BLaER1 treated with 17β-estradiol and CSF1 and Interleukin-3, amounts not matched to agents 10 nM and 100 nM (cell line): ENCODE data around the gene ADRM1.

Source experiments
- H3K27ac ChIP-seq, 11 experiments: shearing (Covaris generic); formaldehyde crosslinking; 2 replicates each; pipeline ENCODE4 v1.8.1; 2022
- H3K27me3 ChIP-seq, 11 experiments: shearing (Covaris generic); formaldehyde crosslinking; 2 replicates each; pipeline ENCODE4 v1.8.1; 2022
- H3K36me3 ChIP-seq, 11 experiments: shearing (Covaris generic); formaldehyde crosslinking; 2 replicates each; pipeline ENCODE4 v1.8.1; 2022
- H3K4me1 ChIP-seq, 10 experiments: shearing (Covaris generic); formaldehyde crosslinking; 2 replicates each; pipeline ENCODE4 v1.8.1; 2022
- H3K4me2 ChIP-seq, 11 experiments: shearing (Covaris generic); formaldehyde crosslinking; 2 replicates each; pipeline ENCODE4 v1.8.1; 2022
- H3K4me3 ChIP-seq, 10 experiments: shearing (Covaris generic); formaldehyde crosslinking; 2 replicates each; pipeline ENCODE4 v1.8.1; 2022
- H3K9ac ChIP-seq, 11 experiments: shearing (Covaris generic); formaldehyde crosslinking; 2 replicates each; pipeline ENCODE4 v1.8.1; 2022
- H3K9me3 ChIP-seq, 11 experiments: shearing (Covaris generic); formaldehyde crosslinking; replicated peaks in 1 of 11; 2 replicates each; pipeline ENCODE4 v1.8.1; 2022
- H4K20me1 ChIP-seq, 11 experiments: shearing (Covaris generic); formaldehyde crosslinking; 2 replicates each; pipeline ENCODE4 v1.8.1; 2022
- Cebpa-rat ChIP-seq, 11 experiments: shearing (Covaris generic); IDR thresholded peaks; 2 replicates each; pipeline ENCODE4 v1.8.1; 2022

Gene ADRM1

DNA sequence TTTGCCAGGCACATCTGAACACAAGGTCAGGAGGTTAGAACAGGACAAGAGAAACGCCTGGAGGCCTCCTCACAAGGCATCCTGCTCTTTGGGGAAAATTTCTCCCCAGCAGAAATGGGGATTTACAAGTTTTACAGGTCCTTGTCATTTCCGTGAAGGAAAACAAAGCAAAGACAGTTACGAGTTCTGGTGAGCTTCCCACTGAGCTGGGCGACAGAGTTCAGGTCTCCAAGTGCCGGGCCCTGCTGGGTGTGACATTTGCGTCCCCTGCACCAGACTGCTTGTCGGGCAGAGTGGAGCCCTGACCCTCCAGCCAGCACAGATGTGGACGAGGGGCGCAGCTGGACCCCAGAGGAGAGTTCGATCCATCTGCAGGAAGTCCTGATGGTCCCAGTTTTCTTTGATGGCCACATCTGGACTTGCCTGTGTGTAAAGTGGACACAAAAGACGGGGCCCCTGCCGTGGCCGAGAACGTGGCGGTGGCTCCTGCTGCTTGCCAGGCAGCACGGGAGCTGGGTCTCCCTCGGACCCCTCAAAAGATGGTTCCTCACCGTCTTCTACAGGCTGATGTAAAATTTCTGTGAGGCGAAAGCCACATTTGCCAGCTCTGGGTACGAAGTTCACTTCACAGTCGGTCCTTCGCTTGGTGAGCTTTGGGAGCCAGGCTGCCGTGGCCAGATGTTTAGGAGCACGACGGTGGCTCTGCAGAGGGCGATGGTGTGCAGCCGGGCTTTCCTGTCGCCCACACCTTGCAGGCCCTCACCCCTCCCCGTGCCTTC, 5.2 kb upstream of the ADRM1 start:
- Histone ChIP-seq H3K4me2 (no peak overlapping the region), H3K4me1 (peaks cover 27 to 59% (median 34%) of the 10 kb centered on the region in 10 experiments), H4K20me1 (peaks cover 0 to 4% (median 0%) of the 10 kb centered on the region in 11 experiments; a peak in 1 of 22 replicates), H3K36me3 (peaks cover 0 to 26% (median 0%) of the 10 kb centered on the region in 11 experiments; a peak in 5 of 22 replicates), H3K27me3 (no peaks in the 10 kb centered on the region), H3K9me3 (no peaks in the 10 kb centered on the region), H3K27ac (no peak overlapping the region), H3K9ac (peak overlapping the region in 3 of 11 experiments; percentile 8 to 14 (median 9); a peak in 2 of 22 replicates), H3K4me3 (no peak overlapping the region)
- no peak for TF ChIP-seq Cebpa-rat (IDR thresholded peaks at IDR 0.05)

DNA sequence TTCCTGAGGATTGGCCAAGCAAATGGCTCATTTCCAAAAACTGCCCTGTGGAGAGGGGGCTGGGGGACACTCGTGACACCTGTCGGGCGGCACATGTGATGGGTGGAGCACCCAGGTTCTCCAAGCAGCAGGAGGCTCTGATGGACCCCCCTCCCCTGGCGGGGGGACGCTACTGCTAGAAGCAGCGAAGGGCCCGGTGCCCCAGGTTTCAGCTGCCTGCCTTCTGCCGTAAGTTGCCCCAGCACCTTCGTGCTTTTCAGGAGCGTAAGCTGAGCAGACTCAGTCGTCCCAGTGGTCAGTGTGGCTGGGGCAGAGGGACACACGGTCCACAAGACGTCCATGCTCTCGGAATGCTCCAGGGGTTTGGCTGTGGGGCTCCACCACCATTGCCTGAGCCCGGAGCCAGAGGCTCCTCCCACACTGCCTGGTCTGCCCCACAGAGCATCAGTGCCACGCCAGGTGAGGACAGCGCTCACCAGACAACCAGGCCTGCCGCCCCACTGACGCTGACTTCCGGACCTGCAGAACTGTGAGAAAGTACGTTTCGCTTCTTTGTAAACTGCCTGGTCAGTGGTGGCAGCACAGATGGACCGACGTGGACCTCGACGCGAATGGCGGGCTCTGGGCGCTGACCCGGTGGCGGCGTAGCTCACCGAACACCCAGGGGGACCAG, 4.1 kb upstream of the ADRM1 start:
- peaks cover 17 to 48% (median 24%) of the 10 kb centered on the region in 10 experiments for H3K4me1 ChIP-seq
- H3K9ac ChIP-seq: 0 out of 22 replicates have a peak overlapping the region, but pooled peaks of 1 of the 11 experiments have one; percentile 19

DNA sequence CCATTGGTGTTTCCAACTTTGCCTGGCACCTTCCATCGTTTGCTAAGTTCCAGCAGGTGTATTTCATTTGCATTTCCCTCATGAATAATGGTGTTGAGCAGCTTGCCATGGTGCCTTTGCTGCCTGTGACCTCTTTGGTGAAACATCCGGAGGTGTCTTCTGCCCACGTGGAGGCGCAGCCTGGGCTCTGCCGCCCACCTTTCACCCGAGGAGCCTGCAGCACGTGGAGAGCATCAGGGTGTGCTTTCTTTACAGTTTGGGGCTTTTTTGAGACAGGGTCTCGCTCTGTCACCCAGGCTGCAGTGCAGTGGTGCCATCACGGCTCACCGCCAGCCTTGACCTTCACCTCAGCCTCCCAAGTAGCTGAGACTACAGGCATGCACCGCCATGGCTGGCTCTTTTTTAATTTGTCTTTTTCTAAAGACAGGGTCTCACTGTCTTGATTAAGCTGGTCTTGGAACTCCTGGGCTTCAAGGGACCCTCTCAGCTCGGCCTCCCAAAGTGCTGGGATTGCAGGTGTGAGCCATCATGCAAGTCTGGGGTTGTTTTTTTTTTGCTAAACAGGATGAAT, 3.0 kb upstream of the ADRM1 start:
- H3K36me3 ChIP-seq: peaks cover 10 to 37% (median 12%) of the 10 kb centered on the region in 11 experiments
- H3K4me3 ChIP-seq: no peak overlapping the region
- 0 out of 22 replicates have a peak overlapping the region, but pooled peaks of 1 of the 11 experiments have one; percentile 13 for H3K9ac ChIP-seq
- no peak for TF ChIP-seq Cebpa-rat (IDR thresholded peaks at IDR 0.05)
- no peak overlapping the region for H3K27ac ChIP-seq
- peaks cover 16 to 48% (median 24%) of the 10 kb centered on the region in 10 experiments for H3K4me1 ChIP-seq
- no peaks in the 10 kb centered on the region for H3K9me3 ChIP-seq
- no peak overlapping the region for H3K4me2 ChIP-seq
- no peaks in the 10 kb centered on the region for H3K27me3 ChIP-seq
- H4K20me1 ChIP-seq: peaks cover 14 to 22% (median 17%) of the 10 kb centered on the region in 11 experiments

More for the DNA sequence above, 4.1 kb upstream of the ADRM1 start:
- Histone ChIP-seq H3K9me3 (no peaks in the 10 kb centered on the region), H3K27me3 (no peaks in the 10 kb centered on the region), H4K20me1 (peaks cover 4 to 11% (median 7%) of the 10 kb centered on the region in 11 experiments), H3K4me2 (no peak overlapping the region), H3K27ac (no peak overlapping the region), H3K36me3 (peaks cover 0 to 26% (median 2%) of the 10 kb centered on the region in 11 experiments; a peak in 14 of 22 replicates), H3K4me3 (no peak overlapping the region)
- no peak for TF ChIP-seq Cebpa-rat (IDR thresholded peaks at IDR 0.05)

DNA sequence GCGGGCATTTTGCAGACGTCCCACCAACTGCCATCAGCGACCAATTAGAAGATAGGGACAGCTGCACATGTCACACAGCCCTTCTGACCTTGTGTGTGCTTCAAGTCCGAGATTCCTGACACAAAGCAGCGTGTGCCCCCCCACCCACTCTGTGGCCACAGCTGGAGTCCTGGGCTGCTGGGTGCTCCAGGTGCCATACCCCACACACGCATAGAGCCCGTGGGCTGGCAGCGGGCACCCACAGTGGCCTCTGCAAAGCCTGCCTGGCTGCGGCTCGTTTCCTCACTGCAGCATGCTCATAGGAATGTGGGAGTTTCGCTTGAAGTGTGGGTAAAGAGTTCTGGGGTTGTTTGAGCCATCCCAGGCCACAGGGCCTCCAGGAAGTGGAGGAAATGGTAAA, 2.5 kb upstream of the ADRM1 start:
- Histone ChIP-seq H3K4me2 (no peak overlapping the region), H3K27ac (no peak overlapping the region), H3K9ac (no peak overlapping the region; a peak in 1 of 22 replicates)

DNA sequence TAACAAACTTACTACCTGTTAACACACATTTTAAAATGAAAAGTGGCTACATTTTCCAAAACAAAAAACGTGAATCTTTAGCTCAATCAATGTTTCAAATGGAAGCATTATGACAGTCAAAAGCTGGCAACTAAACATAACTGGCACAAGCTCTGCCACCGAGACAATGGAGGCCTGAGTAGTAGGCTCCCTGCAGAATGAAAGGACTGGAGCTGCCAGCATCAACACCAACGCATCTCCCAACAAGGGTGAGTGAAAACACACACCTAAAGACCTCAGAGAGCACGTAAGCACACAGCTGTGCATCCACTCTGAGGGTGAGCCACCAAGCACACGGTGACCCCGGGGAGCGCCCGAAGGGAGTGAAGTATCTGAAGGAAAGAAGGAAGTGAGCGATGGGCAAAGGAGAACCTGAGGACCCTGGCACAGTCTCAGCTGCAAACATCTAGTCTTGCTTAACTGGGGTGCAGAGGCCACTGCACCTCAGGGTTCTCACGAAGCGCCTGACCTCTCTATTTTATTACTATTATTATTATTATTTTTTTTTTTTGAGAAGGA, 1.6 kb upstream of the ADRM1 start:
- TF ChIP-seq Cebpa-rat (IDR thresholded peaks at IDR 0.05): no peak
- H3K27me3 ChIP-seq: no peaks in the 10 kb centered on the region
- H4K20me1 ChIP-seq: peaks cover 29 to 36% (median 31%) of the 10 kb centered on the region in 11 experiments
- H3K4me2 ChIP-seq: peak overlapping the region in 10 of 11 experiments; percentile 71 to 96 (median 88); a peak in 17 of 22 replicates
- H3K27ac ChIP-seq: peak overlapping the region in 9 of 11 experiments; percentile 90 to 97 (median 95); a peak in 15 of 22 replicates
- H3K9ac ChIP-seq: peak overlapping the region in 9 of 11 experiments; percentile 95 to 100 (median 97); a peak in 13 of 22 replicates
- H3K4me3 ChIP-seq: peak overlapping the region in 8 of 10 experiments; percentile 80 to 100 (median 98); a peak in 10 of 20 replicates
- H3K36me3 ChIP-seq: peaks cover 25 to 40% (median 26%) of the 10 kb centered on the region in 11 experiments
- H3K4me1 ChIP-seq: peaks cover 23 to 50% (median 30%) of the 10 kb centered on the region in 10 experiments
- H3K9me3 ChIP-seq: no peaks in the 10 kb centered on the region

More for the DNA sequence above, 2.5 kb upstream of the ADRM1 start:
- peaks cover 16 to 48% (median 24%) of the 10 kb centered on the region in 10 experiments for H3K4me1 ChIP-seq
- no peak for TF ChIP-seq Cebpa-rat (IDR thresholded peaks at IDR 0.05)
- peaks cover 20 to 28% (median 23%) of the 10 kb centered on the region in 11 experiments for H4K20me1 ChIP-seq
- H3K36me3 ChIP-seq: peaks cover 16 to 40% (median 18%) of the 10 kb centered on the region in 11 experiments
- H3K9me3 ChIP-seq: no peaks in the 10 kb centered on the region
- H3K4me3 ChIP-seq: no peak overlapping the region
- H3K27me3 ChIP-seq: no peaks in the 10 kb centered on the region

DNA sequence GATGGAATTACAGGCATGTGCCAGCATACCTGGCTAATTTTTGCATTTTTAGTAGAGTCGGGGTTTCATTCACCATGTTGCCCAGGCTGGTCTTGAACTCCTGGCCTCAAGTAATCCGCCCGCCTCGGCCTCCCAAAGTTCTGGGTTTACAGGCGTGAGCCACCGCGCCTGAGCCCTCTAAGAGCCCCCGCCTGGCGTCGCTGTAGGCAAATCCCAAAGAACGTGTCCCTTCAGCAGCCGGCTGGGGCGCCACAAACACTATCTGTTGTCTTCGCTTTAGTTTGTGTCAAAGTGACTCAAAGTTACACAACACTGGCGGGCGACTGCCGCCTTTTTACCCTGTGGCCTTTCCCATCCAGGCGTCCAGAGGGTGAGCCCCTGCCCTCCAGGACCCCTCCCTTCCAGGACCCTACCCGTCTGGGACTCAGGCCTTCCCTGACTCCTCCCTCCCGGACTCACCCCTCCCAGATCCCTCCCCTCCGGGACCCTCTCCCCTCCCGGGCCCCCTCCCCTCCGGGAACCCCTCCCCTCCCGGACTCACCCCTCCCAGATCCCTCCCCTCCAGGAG, 940 bp upstream of the ADRM1 start:
- Histone ChIP-seq H3K4me2 (peak overlapping the region; percentile 71 to 96 (median 89); a peak in 21 of 22 replicates), H3K27ac (peak overlapping the region; percentile 90 to 97 (median 95)), H4K20me1 (peaks cover 35 to 39% (median 38%) of the 10 kb centered on the region in 11 experiments), H3K4me3 (peak overlapping the region; percentile 78 to 100 (median 98)), H3K36me3 (peaks cover 31 to 40% (median 33%) of the 10 kb centered on the region in 11 experiments), H3K9ac (peak overlapping the region; percentile 94 to 100 (median 97)), H3K9me3 (no peaks in the 10 kb centered on the region), H3K27me3 (no peaks in the 10 kb centered on the region), H3K4me1 (peaks cover 23 to 46% (median 31%) of the 10 kb centered on the region in 10 experiments)
- peak in 10 of 11 experiments; percentile 45 to 88 (median 72); a peak in 15 of 22 replicates for TF ChIP-seq Cebpa-rat (IDR thresholded peaks at IDR 0.05)

DNA sequence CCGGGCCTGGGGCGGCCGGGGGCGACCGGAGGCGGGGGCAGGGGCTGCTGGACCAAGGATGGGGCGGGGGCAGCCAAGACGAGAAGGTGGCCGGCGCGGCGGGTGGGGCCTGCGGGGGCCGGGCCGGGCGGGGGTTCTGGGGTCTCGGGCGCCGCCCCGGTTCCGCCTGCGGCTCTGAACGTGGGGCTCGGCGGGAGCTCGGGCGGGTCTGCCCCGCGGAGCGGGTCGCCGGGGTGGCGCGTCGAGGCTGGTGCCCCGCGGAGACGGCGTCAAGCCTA, 204 bp downstream of the ADRM1 start:
- peak overlapping the region; percentile 90 to 100 (median 99); a peak in 21 of 22 replicates for H3K4me2 ChIP-seq

More for the DNA sequence above, 204 bp downstream of the ADRM1 start:
- peaks cover 23 to 38% (median 29%) of the 10 kb centered on the region in 10 experiments for H3K4me1 ChIP-seq
- H4K20me1 ChIP-seq: peaks cover 47 to 50% (median 49%) of the 10 kb centered on the region in 11 experiments
- no peaks in the 10 kb centered on the region for H3K9me3 ChIP-seq
- H3K36me3 ChIP-seq: peaks cover 43 to 49% (median 44%) of the 10 kb centered on the region in 11 experiments
- H3K27me3 ChIP-seq: no peaks in the 10 kb centered on the region
- TF ChIP-seq Cebpa-rat (IDR thresholded peaks at IDR 0.05): no peak
- peak overlapping the region; percentile 67 to 97 (median 95) for H3K27ac ChIP-seq
- H3K4me3 ChIP-seq: peak overlapping the region; percentile 78 to 100 (median 98)
- H3K9ac ChIP-seq: peak overlapping the region; percentile 94 to 100 (median 97)
